Muscle layer of colon (tissue), 2 donors: Measurements from ENCODE around the gene TENT4B.

Experiments used
- H3K27ac ChIP-seq: one replicate; pipeline ENCODE4 v1.7.0; 2013; ENCODE audit warnings: low read depth, mild to moderate bottlenecking, low read length, moderate library complexity
- H3K27me3 ChIP-seq, 2 donors: one replicate each; pipeline ENCODE4 v1.7.0; 2013; ENCODE audit warnings: low read length in 2 of 2, mild to moderate bottlenecking in 2 of 2; ENCODE audit not compliant: insufficient read depth in 2 of 2, control insufficient read depth in 1 of 2
- H3K36me3 ChIP-seq: one replicate; pipeline ENCODE4 v1.7.0; 2013; ENCODE audit warnings: mild to moderate bottlenecking, low read length; ENCODE audit not compliant: insufficient read depth
- H3K4me1 ChIP-seq: one replicate; pipeline ENCODE4 v1.7.0; 2013; ENCODE audit warnings: mild to moderate bottlenecking, low read length; ENCODE audit not compliant: insufficient read depth
- H3K4me3 ChIP-seq, 2 donors: one replicate each; pipeline ENCODE4 v1.7.0; 2013; ENCODE audit warnings: low read length in 2 of 2, low read depth in 1 of 2, mild to moderate bottlenecking in 1 of 2, moderate library complexity in 1 of 2
- H3K9ac ChIP-seq: one replicate; pipeline ENCODE4 v1.7.0; 2013; ENCODE audit warnings: low read length
- H3K9me3 ChIP-seq: one replicate; pipeline ENCODE4 v1.7.0; 2013; ENCODE audit warnings: mild to moderate bottlenecking, low read length
- donor health status: abdominal sarcoma.
- donor health status: Adenocarcinoma of cecum.

Gene TENT4B

DNA sequence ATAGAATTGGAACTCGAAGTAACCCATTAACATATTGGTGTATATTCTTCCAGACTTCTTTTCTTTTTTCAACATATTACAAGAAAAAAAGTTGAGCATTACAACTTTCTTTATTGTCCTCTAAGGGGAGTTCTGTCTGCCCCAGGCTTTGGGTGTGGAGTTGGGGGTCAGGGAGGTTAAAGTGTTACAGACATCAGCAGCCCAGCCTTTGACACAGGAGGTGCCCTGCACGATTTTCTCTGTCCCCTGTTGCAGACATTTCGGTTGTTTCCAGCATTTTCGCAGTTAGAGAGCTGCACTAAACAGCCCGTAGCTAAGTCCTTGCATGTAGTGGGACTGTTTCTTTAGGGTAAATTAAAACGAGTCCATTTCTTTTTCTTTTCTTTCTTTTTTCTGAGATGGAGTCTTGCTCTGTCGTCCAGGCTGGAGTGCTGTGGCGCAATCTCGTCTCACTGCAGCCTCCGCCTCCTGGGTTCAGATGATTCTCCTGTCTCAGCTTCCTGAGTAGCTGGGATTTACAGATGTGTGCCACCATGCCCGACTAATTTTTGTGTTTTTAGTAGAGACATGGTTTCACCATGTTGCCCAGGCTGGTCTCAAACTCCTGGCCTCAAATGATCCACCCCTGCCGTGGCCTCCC is 99.9 kb downstream of the TENT4B start:
- no peaks in the 10 kb centered on the region for H3K27me3 ChIP-seq
- H3K27ac ChIP-seq: no peak overlapping the region
- no peaks in the 10 kb centered on the region for H3K9me3 ChIP-seq
- no peak overlapping the region for H3K4me3 ChIP-seq
- H3K36me3 ChIP-seq: no peaks in the 10 kb centered on the region
- no peaks in the 10 kb centered on the region for H3K4me1 ChIP-seq
- no peak overlapping the region for H3K9ac ChIP-seq

GRCh38 chr16:50253514-50253910 is 100.4 kb downstream of the TENT4B start:
- H3K4me1 ChIP-seq: no peaks in the 10 kb centered on the region
- H3K4me3 ChIP-seq: no peak overlapping the region
- no peak overlapping the region for H3K9ac ChIP-seq
- H3K9me3 ChIP-seq: no peaks in the 10 kb centered on the region
- no peaks in the 10 kb centered on the region for H3K36me3 ChIP-seq
- no peak overlapping the region for H3K27ac ChIP-seq
- H3K27me3 ChIP-seq: no peaks in the 10 kb centered on the region

DNA sequence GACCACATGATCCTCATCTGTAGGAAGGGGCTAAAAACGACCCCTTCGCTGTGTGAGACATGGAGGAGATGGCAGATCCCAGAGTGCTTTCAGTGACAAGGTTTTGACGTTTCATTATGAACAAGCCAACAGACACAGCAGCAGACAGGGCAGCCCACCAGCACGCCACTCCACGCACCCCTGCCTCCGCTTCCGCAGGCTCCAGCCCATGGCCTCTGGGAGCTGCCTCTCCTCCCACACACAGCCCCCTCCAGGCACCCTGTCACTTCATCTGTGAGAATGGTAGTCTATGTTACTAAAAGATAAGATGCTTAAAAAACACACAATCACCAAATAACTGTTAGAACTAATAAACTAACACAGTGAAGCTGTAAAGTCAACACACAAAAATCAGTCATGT is 101.0 kb downstream of the TENT4B start:
- H3K9me3 ChIP-seq: no peaks in the 10 kb centered on the region
- H3K9ac ChIP-seq: no peak overlapping the region

DNA sequence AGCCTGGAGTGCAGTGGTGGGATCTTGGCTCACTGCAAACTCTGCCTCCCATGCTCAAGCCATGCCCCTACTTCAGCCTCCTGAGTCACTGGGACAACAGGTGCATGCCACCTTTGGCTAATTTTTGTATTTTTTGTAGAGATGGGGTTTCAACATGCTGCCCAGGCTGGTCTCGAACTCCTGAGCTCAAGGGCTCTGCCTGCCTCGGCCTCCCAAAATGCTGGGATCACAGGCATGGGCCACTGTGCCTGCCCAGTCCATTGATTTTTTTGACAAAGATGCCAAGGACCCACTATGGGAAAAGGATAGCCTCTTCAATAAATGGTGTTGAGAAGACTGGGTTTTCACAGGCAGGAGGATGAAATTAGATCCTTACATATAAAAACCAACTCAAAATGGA is 102.4 kb downstream of the TENT4B start:
- Histone ChIP-seq H3K27me3 (no peaks in the 10 kb centered on the region), H3K4me1 (no peaks in the 10 kb centered on the region), H3K4me3 (no peak overlapping the region), H3K36me3 (no peaks in the 10 kb centered on the region), H3K9me3 (no peaks in the 10 kb centered on the region), H3K27ac (no peak overlapping the region), H3K9ac (no peak overlapping the region)

More for the DNA sequence above, 101.0 kb downstream of the TENT4B start:
- H3K4me1 ChIP-seq: no peaks in the 10 kb centered on the region
- H3K4me3 ChIP-seq: no peak overlapping the region
- no peaks in the 10 kb centered on the region for H3K27me3 ChIP-seq
- H3K36me3 ChIP-seq: no peaks in the 10 kb centered on the region
- no peak overlapping the region for H3K27ac ChIP-seq

GRCh38 chr16:50256604-50257003 is 103.5 kb downstream of the TENT4B start:
- H3K27me3 ChIP-seq: no peaks in the 10 kb centered on the region
- no peaks in the 10 kb centered on the region for H3K9me3 ChIP-seq
- H3K4me3 ChIP-seq: no peak overlapping the region
- H3K4me1 ChIP-seq: no peaks in the 10 kb centered on the region
- H3K9ac ChIP-seq: no peak overlapping the region
- no peaks in the 10 kb centered on the region for H3K36me3 ChIP-seq
- no peak overlapping the region for H3K27ac ChIP-seq

DNA sequence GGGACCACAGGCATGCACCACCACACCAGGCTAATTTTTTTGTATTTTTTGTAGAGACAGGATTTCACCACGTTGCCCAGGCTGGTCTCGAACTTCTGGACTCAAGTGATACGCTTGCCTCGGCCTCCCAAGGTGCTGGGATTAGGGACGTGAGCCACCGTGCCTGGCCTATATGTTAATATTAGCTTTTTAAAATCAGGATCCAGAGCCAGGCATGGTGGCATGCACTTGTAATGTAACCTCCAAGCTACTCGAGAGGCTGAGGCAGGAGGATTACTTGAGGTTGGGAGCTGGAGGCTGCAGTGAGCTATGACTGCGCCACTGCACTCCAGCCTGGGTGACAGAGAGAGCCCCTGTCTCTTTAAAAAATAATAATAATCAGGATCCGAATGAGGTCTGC is 104.8 kb downstream of the TENT4B start:
- H3K36me3 ChIP-seq: no peaks in the 10 kb centered on the region
- no peak overlapping the region for H3K9ac ChIP-seq
- no peak overlapping the region for H3K4me3 ChIP-seq
- no peaks in the 10 kb centered on the region for H3K9me3 ChIP-seq
- no peaks in the 10 kb centered on the region for H3K4me1 ChIP-seq
- H3K27ac ChIP-seq: no peak overlapping the region
- no peaks in the 10 kb centered on the region for H3K27me3 ChIP-seq

DNA sequence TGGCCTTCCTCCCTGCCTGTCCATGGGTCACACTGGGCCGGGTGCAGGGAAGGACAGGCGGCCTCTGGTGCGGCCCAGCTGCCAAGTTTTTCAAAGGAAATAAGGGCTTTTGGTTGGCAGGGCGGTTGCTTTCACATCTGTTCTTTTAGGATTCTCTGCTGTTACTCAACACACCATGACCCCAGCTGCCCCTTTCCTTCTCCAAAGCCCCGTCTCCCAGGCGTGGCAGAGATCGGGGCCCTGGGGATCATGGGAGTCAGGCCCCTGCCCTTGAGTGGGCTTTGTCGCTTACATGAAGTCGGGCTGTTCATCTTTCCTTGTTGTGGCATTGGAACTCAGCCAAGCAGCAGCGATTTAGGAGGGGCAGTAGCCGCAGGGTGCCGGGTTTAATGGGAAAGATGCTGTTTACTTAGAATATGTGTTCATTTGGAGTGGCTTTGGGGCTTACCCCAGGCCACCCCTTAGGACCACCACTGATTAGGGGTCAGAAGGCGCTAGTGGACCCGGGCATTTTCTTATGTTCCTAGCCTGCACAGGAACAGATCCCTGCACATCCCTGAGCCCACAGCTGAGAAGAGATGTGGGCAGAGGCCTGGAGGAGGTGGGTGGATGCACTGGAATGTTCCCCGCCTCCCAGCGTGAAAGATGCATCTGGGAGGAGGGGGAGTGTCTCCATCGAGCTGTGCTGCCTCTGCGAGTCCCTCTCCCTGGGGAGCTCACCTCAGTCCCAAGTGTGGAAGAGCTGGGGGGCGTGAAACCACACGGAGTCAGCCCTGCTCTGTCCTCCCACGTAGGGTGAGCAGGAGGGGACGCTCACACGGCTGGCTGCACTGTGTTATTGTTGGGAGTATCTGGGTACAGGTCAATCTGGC is 106.5 kb downstream of the TENT4B start:
- no peaks in the 10 kb centered on the region for H3K36me3 ChIP-seq
- no peaks in the 10 kb centered on the region for H3K27me3 ChIP-seq
- no peak overlapping the region for H3K27ac ChIP-seq
- no peak overlapping the region for H3K4me3 ChIP-seq
- H3K9me3 ChIP-seq: no peaks in the 10 kb centered on the region
- H3K9ac ChIP-seq: no peak overlapping the region
- H3K4me1 ChIP-seq: no peaks in the 10 kb centered on the region

- Histone ChIP-seq H3K27ac (no peak overlapping the region), H3K27me3 (no peaks in the 10 kb centered on the region)
These were observed 107.4 kb downstream of the TENT4B start for GRCh38 chr16:50260206-50261159.

GRCh38 chr16:50261160-50261706 is 108.1 kb downstream of the TENT4B start:
- no peak overlapping the region for H3K27ac ChIP-seq
- no peak overlapping the region for H3K4me3 ChIP-seq
- H3K9ac ChIP-seq: no peak overlapping the region
- no peaks in the 10 kb centered on the region for H3K9me3 ChIP-seq
- no peaks in the 10 kb centered on the region for H3K4me1 ChIP-seq
- no peaks in the 10 kb centered on the region for H3K36me3 ChIP-seq
- no peaks in the 10 kb centered on the region for H3K27me3 ChIP-seq

More at GRCh38 chr16:50260206-50261159, 107.4 kb downstream of the TENT4B start:
- Histone ChIP-seq H3K36me3 (no peaks in the 10 kb centered on the region), H3K4me3 (no peak overlapping the region), H3K9me3 (no peaks in the 10 kb centered on the region), H3K4me1 (no peaks in the 10 kb centered on the region), H3K9ac (no peak overlapping the region)

DNA sequence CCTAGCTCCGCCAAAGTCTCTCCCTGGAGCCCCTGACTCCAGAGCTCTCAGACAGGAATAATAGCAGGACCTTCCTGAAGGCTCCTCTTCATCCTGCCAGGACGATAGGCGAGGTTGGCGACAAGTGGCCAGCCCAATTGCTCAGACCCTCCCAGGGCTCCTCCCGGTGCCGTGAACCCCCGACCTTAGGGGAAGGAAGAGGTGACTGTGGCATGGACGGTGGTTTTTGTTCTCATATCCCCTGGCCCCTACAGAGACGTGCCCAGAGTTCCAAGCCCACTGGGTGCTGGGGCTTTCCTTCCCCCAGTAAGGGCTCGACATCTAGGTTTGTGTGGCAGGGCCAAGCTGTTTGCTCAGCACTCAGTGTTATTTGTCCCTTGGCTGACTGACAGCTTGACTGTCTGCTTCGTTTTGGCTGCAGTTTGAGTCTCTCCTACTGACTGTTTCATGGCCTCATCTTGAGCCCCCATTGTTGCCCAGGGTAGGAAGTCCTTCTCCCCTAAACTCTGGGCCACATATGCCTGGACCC is 108.7 kb downstream of the TENT4B start:
- Histone ChIP-seq H3K9ac (no peak overlapping the region), H3K27ac (no peak overlapping the region), H3K4me1 (no peaks in the 10 kb centered on the region), H3K4me3 (no peak overlapping the region), H3K9me3 (no peaks in the 10 kb centered on the region), H3K27me3 (no peaks in the 10 kb centered on the region), H3K36me3 (no peaks in the 10 kb centered on the region)
